Activated CD4-positive, alpha-beta memory T cell treated with anti-CD3 and anti-CD28 coated beads, Interleukin-2, amount 10 ng/mL, durations not matched to agents 7 days and 5 days (primary cell): Measurements from ENCODE around the gene SLC7A9. TPM values are rescaled to one million over a fixed set of nuclear protein-coding genes. Genes with fewer than 3 reads are reported as not detected.
"Not testable (repeated sequence)": the region's sequence is repeated elsewhere in the genome, so short reads cannot be mapped to it uniquely, and the experiment has no call there.

Source experiments
- CTCF ChIA-PET: fragments of 350-600 bp; sonication (Branson Sonifier 250); formaldehyde crosslinking; loops from one replicate; lab custom pipeline; 2021; ENCODE audit warnings: antibody characterized with exemption, inconsistent platforms; lab: Charles Lee
- POLR2A ChIA-PET: fragments of 350-600 bp; sonication (Branson Sonifier 250); formaldehyde crosslinking; loops from one replicate; lab custom pipeline; 2021; ENCODE audit warnings: antibody characterized with exemption; lab: Charles Lee
- DNase-seq: peaks from one replicate; pipeline ENCODE4 v3.0.0-alpha.2; 2020
- H3K27ac Mint-ChIP-seq: one replicate; pipeline ENCODE4 v1.8.0; 2021; ENCODE audit warnings: mild to moderate bottlenecking, mixed read lengths
- H3K27me3 Mint-ChIP-seq: one replicate; pipeline ENCODE4 v1.8.0; 2021; ENCODE audit warnings: mixed read lengths
- H3K36me3 Mint-ChIP-seq: one replicate; pipeline ENCODE4 v1.8.0; 2021; ENCODE audit warnings: low read depth, mixed read lengths
- H3K4me1 Mint-ChIP-seq: one replicate; pipeline ENCODE4 v1.8.0; 2021; ENCODE audit warnings: mixed read lengths
- H3K4me3 Mint-ChIP-seq: one replicate; pipeline ENCODE4 v1.8.0; 2021; ENCODE audit warnings: mild to moderate bottlenecking, mixed read lengths
- H3K9me3 Mint-ChIP-seq: one replicate; pipeline ENCODE4 v1.8.0; 2021; ENCODE audit warnings: mixed read lengths
- total RNA-seq, 2 experiments: library from RNA; stranded (reverse); gene quantifications; one replicate each; pipeline ENCODE4 v1.2.3, GENCODE V29; 2021

The SLC7A9 gene
- total RNA-seq, 2 experiments from 2014 or later: 0.20 to 0.30 TPM

GRCh38 chr19:32896516-32897214 is 27.1 kb upstream of the SLC7A9 start:
- Mint-ChIP-seq H3K36me3 (peaks cover 32% of the 10 kb centered on the region), H3K4me1 (peaks cover 4% of the 10 kb centered on the region), H3K9me3 (peaks cover 9% of the 10 kb centered on the region), H3K4me3 (no peak overlapping the region), H3K27ac (no peak overlapping the region), H3K27me3 (no peaks in the 10 kb centered on the region)
- POLR2A ChIA-PET: interaction anchor here (0.6 kb wide), 1 partner anchor 48 kb away, joined by 4 read pairs; no protein-coding TSS in a partner anchor
- no peak for DNase-seq
- CTCF ChIA-PET: no interaction called here

GRCh38 chr19:32895384-32895783 is 25.8 kb upstream of the SLC7A9 start:
- Mint-ChIP-seq H3K36me3 (peaks cover 37% of the 10 kb centered on the region), H3K27me3 (no peaks in the 10 kb centered on the region), H3K4me1 (peaks cover 4% of the 10 kb centered on the region), H3K4me3 (no peak overlapping the region), H3K9me3 (peaks cover 14% of the 10 kb centered on the region), H3K27ac (no peak overlapping the region)
- CTCF ChIA-PET: no interaction called here
- DNase-seq: no peak
- POLR2A ChIA-PET: no interaction called here

- H3K36me3 Mint-ChIP-seq: peaks cover 28% of the 10 kb centered on the region
- DNase-seq: no peak
- ChIA-PET CTCF (no interaction called here), POLR2A (no interaction called here)
- no peaks in the 10 kb centered on the region for H3K27me3 Mint-ChIP-seq
- H3K4me3 Mint-ChIP-seq: no peak overlapping the region
- H3K4me1 Mint-ChIP-seq: peaks cover 4% of the 10 kb centered on the region
- no peak overlapping the region for H3K27ac Mint-ChIP-seq
- peaks cover 14% of the 10 kb centered on the region for H3K9me3 Mint-ChIP-seq
Measured at GRCh38 chr19:32891609-32892008, 22.0 kb upstream of the SLC7A9 start.

GRCh38 chr19:32890841-32891240 is 21.3 kb upstream of the SLC7A9 start:
- H3K27me3 Mint-ChIP-seq: no peaks in the 10 kb centered on the region
- CTCF ChIA-PET: no interaction called here
- POLR2A ChIA-PET: no interaction called here
- no peak overlapping the region for H3K27ac Mint-ChIP-seq
- H3K9me3 Mint-ChIP-seq: peaks cover 14% of the 10 kb centered on the region
- peaks cover 4% of the 10 kb centered on the region for H3K4me1 Mint-ChIP-seq
- peaks cover 24% of the 10 kb centered on the region for H3K36me3 Mint-ChIP-seq
- H3K4me3 Mint-ChIP-seq: no peak overlapping the region
- DNase-seq: no peak

GRCh38 chr19:32890326-32890725 is 20.8 kb upstream of the SLC7A9 start:
- Mint-ChIP-seq H3K36me3 (peaks cover 24% of the 10 kb centered on the region), H3K27ac (no peak overlapping the region), H3K27me3 (no peaks in the 10 kb centered on the region), H3K4me3 (no peak overlapping the region), H3K4me1 (peaks cover 3% of the 10 kb centered on the region), H3K9me3 (peaks cover 14% of the 10 kb centered on the region)
- POLR2A ChIA-PET: no interaction called here
- CTCF ChIA-PET: no interaction called here
- no peak for DNase-seq

- peaks cover 24% of the 10 kb centered on the region for H3K36me3 Mint-ChIP-seq
- H3K4me3 Mint-ChIP-seq: no peak overlapping the region
- H3K27ac Mint-ChIP-seq: no peak overlapping the region
- ChIA-PET CTCF (no interaction called here), POLR2A (no interaction called here)
- no peaks in the 10 kb centered on the region for H3K4me1 Mint-ChIP-seq
- H3K9me3 Mint-ChIP-seq: peaks cover 14% of the 10 kb centered on the region
- DNase-seq: no peak
- no peaks in the 10 kb centered on the region for H3K27me3 Mint-ChIP-seq
Measured at GRCh38 chr19:32889137-32889934, 19.8 kb upstream of the SLC7A9 start.

GRCh38 chr19:32887572-32888215 is 18.1 kb upstream of the SLC7A9 start:
- CTCF ChIA-PET: no interaction called here
- H3K36me3 Mint-ChIP-seq: peaks cover 12% of the 10 kb centered on the region

GRCh38 chr19:32886241-32886640 is 16.7 kb upstream of the SLC7A9 start:
- no peak for DNase-seq
- Mint-ChIP-seq H3K36me3 (peaks cover 2% of the 10 kb centered on the region), H3K9me3 (peaks cover under 1% of the 10 kb centered on the region), H3K27me3 (no peaks in the 10 kb centered on the region), H3K4me3 (no peak overlapping the region), H3K4me1 (no peaks in the 10 kb centered on the region), H3K27ac (no peak overlapping the region)
- POLR2A ChIA-PET: no interaction called here
- CTCF ChIA-PET: no interaction called here

More at GRCh38 chr19:32887572-32888215, 18.1 kb upstream of the SLC7A9 start:
- Mint-ChIP-seq H3K4me1 (no peaks in the 10 kb centered on the region), H3K9me3 (peaks cover 7% of the 10 kb centered on the region), H3K27ac (no peak overlapping the region), H3K27me3 (no peaks in the 10 kb centered on the region), H3K4me3 (no peak overlapping the region)
- no peak for DNase-seq
- POLR2A ChIA-PET: no interaction called here

- H3K9me3 Mint-ChIP-seq, H3K27ac Mint-ChIP-seq, POLR2A ChIA-PET, CTCF ChIA-PET, H3K36me3 Mint-ChIP-seq, DNase-seq, H3K27me3 Mint-ChIP-seq, H3K4me3 Mint-ChIP-seq, H3K4me1 Mint-ChIP-seq: not testable (repeated sequence)
Measured at GRCh38 chr19:32885255-32885654, 15.7 kb upstream of the SLC7A9 start.

- CTCF ChIA-PET: no interaction called here
- no peaks in the 10 kb centered on the region for H3K36me3 Mint-ChIP-seq
- no peaks in the 10 kb centered on the region for H3K27me3 Mint-ChIP-seq
- no peaks in the 10 kb centered on the region for H3K4me1 Mint-ChIP-seq
- no peak overlapping the region for H3K27ac Mint-ChIP-seq
- POLR2A ChIA-PET: no interaction called here
- no peak overlapping the region for H3K4me3 Mint-ChIP-seq
- no peak for DNase-seq
- no peaks in the 10 kb centered on the region for H3K9me3 Mint-ChIP-seq
Measured at GRCh38 chr19:32881766-32882165, 12.2 kb upstream of the SLC7A9 start.

- Mint-ChIP-seq H3K27ac (no peak overlapping the region), H3K27me3 (no peaks in the 10 kb centered on the region), H3K4me3 (no peak overlapping the region), H3K9me3 (no peaks in the 10 kb centered on the region), H3K36me3 (no peaks in the 10 kb centered on the region), H3K4me1 (peaks cover 2% of the 10 kb centered on the region)
- DNase-seq: no peak
- CTCF ChIA-PET: interaction anchor here (0.6 kb wide), 1 partner anchor 927 kb away, joined by 3 read pairs; no protein-coding TSS in a partner anchor
- POLR2A ChIA-PET: no interaction called here
Measured at GRCh38 chr19:32880622-32881021, 11.1 kb upstream of the SLC7A9 start.

- CTCF ChIA-PET: interaction anchor here (0.6 kb wide), 1 partner anchor 928 kb away, joined by 3 read pairs; no protein-coding TSS in a partner anchor
- Mint-ChIP-seq H3K9me3 (no peaks in the 10 kb centered on the region), H3K27ac (no peak overlapping the region), H3K27me3 (no peaks in the 10 kb centered on the region), H3K36me3 (no peaks in the 10 kb centered on the region), H3K4me1 (peaks cover 2% of the 10 kb centered on the region), H3K4me3 (no peak overlapping the region)
- no peak for DNase-seq
- POLR2A ChIA-PET: no interaction called here
Measured at GRCh38 chr19:32879741-32880140, 10.2 kb upstream of the SLC7A9 start.

GRCh38 chr19:32878988-32879387 is 9.4 kb upstream of the SLC7A9 start:
- peaks cover 2% of the 10 kb centered on the region for H3K4me1 Mint-ChIP-seq
- H3K27ac Mint-ChIP-seq: no peak overlapping the region
- no peaks in the 10 kb centered on the region for H3K9me3 Mint-ChIP-seq
- DNase-seq: no peak
- ChIA-PET POLR2A (no interaction called here), CTCF (no interaction called here)
- H3K4me3 Mint-ChIP-seq: no peak overlapping the region
- no peaks in the 10 kb centered on the region for H3K27me3 Mint-ChIP-seq
- H3K36me3 Mint-ChIP-seq: no peaks in the 10 kb centered on the region
